Activated naive CD8-positive, alpha-beta T cell treated with anti-CD3 and anti-CD28 coated beads, Interleukin-2, amount 10 ng/mL, durations not matched to agents 7 days and 5 days (primary cell): ENCODE data around the gene RMI1. TPM values are rescaled to one million over a fixed set of nuclear protein-coding genes. Genes with fewer than 3 reads are reported as not detected.
A peak's percentile ranks its signal among the peaks of the same experiment; 100 is the strongest.

Experiments
- ATAC-seq: fragments of 150-1000 bp; cut with Tn5 transposase; one replicate; pipeline ENCODE4 v1.10.0; 2021; ENCODE audit warnings: low read depth, moderate library complexity
- POLR2A ChIA-PET: fragments of 350-600 bp; sonication (Branson Sonifier 250); formaldehyde crosslinking; loops from one replicate; lab custom pipeline; 2021; ENCODE audit warnings: antibody characterized with exemption; lab: Charles Lee
- DNase-seq: peaks from one replicate; pipeline ENCODE4 v3.0.0; 2021
- H3K27ac Mint-ChIP-seq: one replicate; pipeline ENCODE4 v1.8.0; 2022; ENCODE audit warnings: mild to moderate bottlenecking, mixed read lengths
- H3K27me3 Mint-ChIP-seq: one replicate; pipeline ENCODE4 v1.8.0; 2022; ENCODE audit warnings: mild to moderate bottlenecking, moderate library complexity, mixed read lengths
- H3K36me3 Mint-ChIP-seq: one replicate; pipeline ENCODE4 v1.8.0; 2021; ENCODE audit warnings: mild to moderate bottlenecking, mixed read lengths
- H3K4me1 Mint-ChIP-seq: one replicate; pipeline ENCODE4 v1.8.0; 2021; ENCODE audit warnings: mixed read lengths
- H3K4me3 Mint-ChIP-seq: one replicate; pipeline ENCODE4 v1.8.0; 2022; ENCODE audit warnings: mild to moderate bottlenecking, moderate library complexity, mixed read lengths
- H3K9me3 Mint-ChIP-seq: one replicate; pipeline ENCODE4 v1.8.0; 2021; ENCODE audit warnings: mixed read lengths
- total RNA-seq, 2 experiments: library from RNA; stranded (reverse); gene quantifications; one replicate each; pipeline ENCODE4 v1.2.3, GENCODE V29; 2021

Gene RMI1
- total RNA-seq, 2 experiments from 2014 or later = 19.0 to 19.2 TPM

GRCh38 chr9:83976372-83976771 lies 4.2 kb upstream of the RMI1 start:
- no peaks in the 10 kb centered on the region for H3K27me3 Mint-ChIP-seq
- POLR2A ChIA-PET = no interaction called here

GRCh38 chr9:83977196-83977595 lies 3.4 kb upstream of the RMI1 start:
- Mint-ChIP-seq H3K27ac (peak overlapping the region; percentile 92), H3K27me3 (no peaks in the 10 kb centered on the region), H3K4me1 (peaks cover 42% of the 10 kb centered on the region), H3K36me3 (peaks cover 57% of the 10 kb centered on the region), H3K4me3 (peak overlapping the region; percentile 100), H3K9me3 (no peaks in the 10 kb centered on the region)
- POLR2A ChIA-PET = interaction anchor here (0.6 kb wide), 2 partner anchors 13 to 1995 kb away, joined by 5 to 6 read pairs; no protein-coding TSS in a partner anchor
- no peak for ATAC-seq
- DNase-seq = no peak

More at GRCh38 chr9:83976372-83976771, 4.2 kb upstream of the RMI1 start:
- Mint-ChIP-seq H3K9me3 (no peaks in the 10 kb centered on the region), H3K4me3 (peak overlapping the region; percentile 4), H3K27ac (peak overlapping the region; percentile 68), H3K4me1 (peaks cover 37% of the 10 kb centered on the region), H3K36me3 (peaks cover 65% of the 10 kb centered on the region)
- DNase-seq = no peak
- ATAC-seq = no peak

GRCh38 chr9:83978992-83979811 lies 1.4 kb upstream of the RMI1 start:
- POLR2A ChIA-PET = interaction anchor here (0.5 to 4.2 kb wide), 19 partner anchors 8 to 315 kb away, joined by 3 to 38 read pairs (median 7); partner anchors contain the start of genes KIF27 and UBQLN1
- Mint-ChIP-seq H3K27me3 (no peaks in the 10 kb centered on the region), H3K27ac (peak overlapping the region; percentile 92), H3K9me3 (no peaks in the 10 kb centered on the region), H3K36me3 (peaks cover 52% of the 10 kb centered on the region), H3K4me3 (peak overlapping the region; percentile 100), H3K4me1 (peaks cover 47% of the 10 kb centered on the region)
- ATAC-seq (peak; percentile 44), DNase-seq (peak; percentile 85)

- Mint-ChIP-seq H3K27ac (peak within 1 kb of the TSS; percentile 92), H3K4me3 (peak within 1 kb of the TSS; percentile 100), H3K9me3 (no peaks in the 10 kb centered on the region), H3K36me3 (peaks cover 45% of the 10 kb centered on the region), H3K4me1 (peaks cover 40% of the 10 kb centered on the region), H3K27me3 (no peaks in the 10 kb centered on the region)
- POLR2A ChIA-PET = interaction anchor here (0.5 to 4.2 kb wide), 25 partner anchors 9 to 356 kb away, joined by 3 to 38 read pairs (median 7); partner anchors contain the start of genes KIF27 and UBQLN1
- DNase-seq (peak; percentile 100), ATAC-seq (peak; percentile 83)
Measured at GRCh38 chr9:83979812-83980394, 702 bp upstream of the RMI1 start, which contains the start of gene HNRNPK. Gene HNRNPK, minus strand, starts transcription at chr9:83980215. Its CDS starts 1,963 bp downstream, at chr9:83978252.

- Mint-ChIP-seq H3K27me3 (no peaks in the 10 kb centered on the region), H3K36me3 (peaks cover 33% of the 10 kb centered on the region), H3K27ac (peak overlapping the region; percentile 92), H3K9me3 (no peaks in the 10 kb centered on the region), H3K4me1 (peaks cover 34% of the 10 kb centered on the region), H3K4me3 (peak overlapping the region; percentile 100)
- ATAC-seq (no peak), DNase-seq (no peak)
- POLR2A ChIA-PET = interaction anchor here (1.1 to 4.2 kb wide), 17 partner anchors 10 to 357 kb away, joined by 3 to 38 read pairs (median 10); partner anchors contain the start of genes KIF27 and UBQLN1
Measured at GRCh38 chr9:83981126-83981871, 694 bp downstream of the RMI1 start.

- Mint-ChIP-seq H3K4me1 (peaks cover 36% of the 10 kb centered on the region), H3K9me3 (no peaks in the 10 kb centered on the region), H3K27me3 (no peaks in the 10 kb centered on the region), H3K4me3 (no peak overlapping the region), H3K36me3 (peaks cover 30% of the 10 kb centered on the region), H3K27ac (no peak overlapping the region)
- ATAC-seq (no peak), DNase-seq (no peak)
- POLR2A ChIA-PET = no interaction called here
Measured at GRCh38 chr9:83986195-83986594, 5.6 kb downstream of the RMI1 start.

- DNase-seq = no peak
- H3K27ac Mint-ChIP-seq = no peak overlapping the region
- no peak for ATAC-seq
- H3K4me1 Mint-ChIP-seq = peaks cover 32% of the 10 kb centered on the region
- peaks cover 31% of the 10 kb centered on the region for H3K36me3 Mint-ChIP-seq
- POLR2A ChIA-PET = no interaction called here
- no peaks in the 10 kb centered on the region for H3K9me3 Mint-ChIP-seq
- H3K27me3 Mint-ChIP-seq = no peaks in the 10 kb centered on the region
- no peak overlapping the region for H3K4me3 Mint-ChIP-seq
Measured at GRCh38 chr9:83986765-83987401, 6.3 kb downstream of the RMI1 start.

- no peak for ATAC-seq
- no peak overlapping the region for H3K27ac Mint-ChIP-seq
Measured at GRCh38 chr9:83987402-83987791, 6.8 kb downstream of the RMI1 start.

GRCh38 chr9:83988411-83988810 lies 7.8 kb downstream of the RMI1 start:
- Mint-ChIP-seq H3K27ac (no peak overlapping the region), H3K4me3 (no peak overlapping the region), H3K36me3 (peaks cover 35% of the 10 kb centered on the region), H3K4me1 (peaks cover 27% of the 10 kb centered on the region), H3K27me3 (no peaks in the 10 kb centered on the region), H3K9me3 (no peaks in the 10 kb centered on the region)
- no peak for ATAC-seq
- POLR2A ChIA-PET = no interaction called here
- no peak for DNase-seq

More at GRCh38 chr9:83987402-83987791, 6.8 kb downstream of the RMI1 start:
- POLR2A ChIA-PET = no interaction called here
- H3K27me3 Mint-ChIP-seq = no peaks in the 10 kb centered on the region
- no peak overlapping the region for H3K4me3 Mint-ChIP-seq
- H3K36me3 Mint-ChIP-seq = peaks cover 31% of the 10 kb centered on the region
- no peak for DNase-seq
- H3K4me1 Mint-ChIP-seq = peaks cover 29% of the 10 kb centered on the region
- no peaks in the 10 kb centered on the region for H3K9me3 Mint-ChIP-seq

GRCh38 chr9:83991355-83991754 lies 10.8 kb downstream of the RMI1 start:
- H3K4me1 Mint-ChIP-seq = peaks cover 25% of the 10 kb centered on the region
- ATAC-seq = no peak
- no peak overlapping the region for H3K27ac Mint-ChIP-seq
- no peak for DNase-seq
- H3K9me3 Mint-ChIP-seq = no peaks in the 10 kb centered on the region
- H3K4me3 Mint-ChIP-seq = no peak overlapping the region
- peaks cover 44% of the 10 kb centered on the region for H3K36me3 Mint-ChIP-seq
- POLR2A ChIA-PET = no interaction called here
- H3K27me3 Mint-ChIP-seq = no peaks in the 10 kb centered on the region

- Mint-ChIP-seq H3K27ac (no peak overlapping the region), H3K27me3 (no peaks in the 10 kb centered on the region), H3K4me1 (peaks cover 21% of the 10 kb centered on the region), H3K4me3 (no peak overlapping the region), H3K36me3 (peaks cover 45% of the 10 kb centered on the region), H3K9me3 (no peaks in the 10 kb centered on the region)
- ATAC-seq (no peak), DNase-seq (no peak)
- POLR2A ChIA-PET = interaction anchor here (0.7 kb wide), 1 partner anchor 294 kb away, joined by 3 read pairs; no protein-coding TSS in a partner anchor
Measured at GRCh38 chr9:83992407-83992806, 11.8 kb downstream of the RMI1 start.

GRCh38 chr9:83992901-83993300 lies 12.3 kb downstream of the RMI1 start:
- POLR2A ChIA-PET = no interaction called here
- no peak overlapping the region for H3K4me3 Mint-ChIP-seq
- no peaks in the 10 kb centered on the region for H3K9me3 Mint-ChIP-seq

More at GRCh38 chr9:83992901-83993300, 12.3 kb downstream of the RMI1 start:
- DNase-seq (no peak), ATAC-seq (no peak)
- Mint-ChIP-seq H3K4me1 (peaks cover 20% of the 10 kb centered on the region), H3K27me3 (no peaks in the 10 kb centered on the region), H3K27ac (no peak overlapping the region), H3K36me3 (peaks cover 43% of the 10 kb centered on the region)
